Breast epithelium (tissue), 4 donors: ENCODE measurements around the gene GPR143. TPM values are rescaled to one million over a fixed set of nuclear protein-coding genes. Genes with fewer than 3 reads are reported as not detected.

Source experiments
- DNase-seq, 2 donors: peaks; one replicate each; pipeline ENCODE4 v3.0.0-alpha.2; 2019; ENCODE audit warnings: low spot score in 2 of 2
- H3K27ac ChIP-seq, 2 donors: fragments of 200-600 bp; sonication (generic) in 1 of 2; one replicate each; pipeline ENCODE4 v1.5.1; 2016 to 2019; ENCODE audit warnings: mild to moderate bottlenecking in 1 of 2
- H3K27me3 ChIP-seq, 2 donors: fragments of 200-600 bp; sonication (generic) in 1 of 2; one replicate each; pipeline versions ENCODE4 v1.5.1 to v1.6.0; 2017 to 2019; ENCODE audit warnings: control low read depth in 1 of 2, mild to moderate bottlenecking in 1 of 2
- H3K36me3 ChIP-seq: fragments of 200-600 bp; one replicate; pipeline ENCODE4 v1.5.1; 2019
- H3K4me1 ChIP-seq, 2 donors: fragments of 200-600 bp; sonication (generic); one replicate each; pipeline ENCODE4 v1.5.1; 2016 to 2019; ENCODE audit warnings: control low read depth in 1 of 2
- H3K4me3 ChIP-seq, 3 donors: fragments of 200-600 bp; sonication (generic); 1 replicate in 2 of 3; 2 replicates in 1 of 3; pipeline ENCODE4 v1.5.1; 2016 to 2019; ENCODE audit warnings: mild to moderate bottlenecking in 3 of 3, moderate library complexity in 2 of 3
- H3K9me3 ChIP-seq, 2 donors: fragments of 200-600 bp; sonication (generic) in 1 of 2; one replicate each; pipeline ENCODE4 v1.5.1; 2016 to 2019; ENCODE audit warnings: control low read depth in 1 of 2
- POLR2A ChIP-seq: fragments of 450-650 bp; IDR thresholded peaks from one replicate; pipeline ENCODE4 v1.6.1; 2016; ENCODE audit warnings: antibody characterized with exemption, mild to moderate bottlenecking, moderate library complexity
- POLR2AphosphoS5 ChIP-seq, 3 donors: sonication (generic); formaldehyde crosslinking; IDR thresholded peaks; one replicate each; pipeline ENCODE4 v1.6.1; 2017; ENCODE audit warnings: antibody characterized with exemption in 3 of 3
- intact Hi-C: fragments of 100-400 bp; cut with DNase I; formaldehyde crosslinking; loops from one replicate; pipeline ENCODE4 v1.15.1; 2023; ENCODE audit warnings: low total_unique reads
- total RNA-seq, 3 donors: library from RNA; depleted of rRNA; stranded (reverse); fragments of >200 nt; gene quantifications; one replicate each; pipeline ENCODE4 v1.1.0, GENCODE V29; 2016
- TF ChIP-seq, protein P1 (sequence below), 3 donors: fragments of 450-650 bp; IDR thresholded peaks; one replicate each; pipeline ENCODE4 v1.5.1; 2016 to 2017; ENCODE audit warnings: antibody characterized with exemption in 3 of 3, mild to moderate bottlenecking in 3 of 3, moderate library complexity in 3 of 3

Gene GPR143
- total RNA-seq, 3 donors from 2014 or later: 3.4 to 3.6 TPM; not detected in 1

DNA sequence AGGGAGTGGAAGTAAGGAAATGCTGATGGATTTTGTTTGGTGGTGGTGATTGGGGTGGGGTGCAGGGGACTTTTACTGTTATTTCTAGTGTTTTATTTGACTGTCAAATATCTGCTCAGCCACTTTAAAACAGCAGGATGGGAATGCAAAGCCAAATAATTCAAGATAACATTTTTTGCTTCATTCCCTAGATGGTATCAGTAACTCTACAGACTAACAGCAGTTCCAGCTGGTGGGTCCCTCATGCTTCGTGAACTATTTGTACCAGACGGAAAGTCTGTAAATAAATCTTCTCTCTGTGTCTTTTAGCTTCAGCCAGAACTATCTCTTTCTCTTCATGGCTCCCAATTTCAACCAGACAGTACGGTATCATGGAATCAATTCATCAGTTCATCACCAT, 27.5 kb downstream of the GPR143 start:
- TF ChIP-seq POLR2AphosphoS5 (IDR thresholded peaks at IDR 0.05) (no peak), POLR2A (no peak)
- TF ChIP-seq, protein P1, sequence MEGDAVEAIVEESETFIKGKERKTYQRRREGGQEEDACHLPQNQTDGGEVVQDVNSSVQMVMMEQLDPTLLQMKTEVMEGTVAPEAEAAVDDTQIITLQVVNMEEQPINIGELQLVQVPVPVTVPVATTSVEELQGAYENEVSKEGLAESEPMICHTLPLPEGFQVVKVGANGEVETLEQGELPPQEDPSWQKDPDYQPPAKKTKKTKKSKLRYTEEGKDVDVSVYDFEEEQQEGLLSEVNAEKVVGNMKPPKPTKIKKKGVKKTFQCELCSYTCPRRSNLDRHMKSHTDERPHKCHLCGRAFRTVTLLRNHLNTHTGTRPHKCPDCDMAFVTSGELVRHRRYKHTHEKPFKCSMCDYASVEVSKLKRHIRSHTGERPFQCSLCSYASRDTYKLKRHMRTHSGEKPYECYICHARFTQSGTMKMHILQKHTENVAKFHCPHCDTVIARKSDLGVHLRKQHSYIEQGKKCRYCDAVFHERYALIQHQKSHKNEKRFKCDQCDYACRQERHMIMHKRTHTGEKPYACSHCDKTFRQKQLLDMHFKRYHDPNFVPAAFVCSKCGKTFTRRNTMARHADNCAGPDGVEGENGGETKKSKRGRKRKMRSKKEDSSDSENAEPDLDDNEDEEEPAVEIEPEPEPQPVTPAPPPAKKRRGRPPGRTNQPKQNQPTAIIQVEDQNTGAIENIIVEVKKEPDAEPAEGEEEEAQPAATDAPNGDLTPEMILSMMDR (IDR thresholded peaks at IDR 0.05): no peak
- H3K27me3 ChIP-seq: peaks cover 0 to 10% of the 10 kb centered on the region in 2 donors
- intact Hi-C loops: loop anchor here (5.0 kb wide), 1 partner anchor 944 kb away; no protein-coding TSS in a partner anchor
- H3K36me3 ChIP-seq: no peaks in the 10 kb centered on the region
- H3K4me3 ChIP-seq: no peak overlapping the region
- H3K27ac ChIP-seq: no peak overlapping the region
- peaks cover 0 to 4% of the 10 kb centered on the region in 2 donors for H3K9me3 ChIP-seq
- DNase-seq: no peak
- H3K4me1 ChIP-seq: no peaks in the 10 kb centered on the region

DNA sequence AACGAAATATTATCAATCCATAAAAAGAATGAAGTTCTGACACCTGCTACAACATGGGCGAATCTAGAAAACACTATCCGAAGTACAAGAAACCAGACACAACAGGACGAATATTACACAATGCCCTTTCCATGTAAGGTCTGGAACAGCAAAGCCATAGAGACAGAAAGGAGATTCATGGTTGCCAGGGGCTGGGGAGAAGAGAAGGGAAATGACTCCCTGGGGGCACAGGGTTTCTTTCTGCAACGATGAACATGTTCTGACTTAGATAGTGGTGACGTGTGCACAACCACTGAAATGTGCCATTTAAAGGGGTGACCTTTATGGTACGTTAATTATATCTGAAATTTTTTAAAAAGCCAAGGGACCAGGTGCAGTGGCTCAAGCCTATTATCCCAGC, 28.3 kb downstream of the GPR143 start:
- peaks cover under 1 to 4% of the 10 kb centered on the region in 2 donors for H3K9me3 ChIP-seq
- intact Hi-C loops: loop anchor here (5.0 kb wide), 1 partner anchor 945 kb away; no protein-coding TSS in a partner anchor
- peaks cover 0 to 10% of the 10 kb centered on the region in 2 donors for H3K27me3 ChIP-seq
- DNase-seq: no peak
- TF ChIP-seq, protein P1 (IDR thresholded peaks at IDR 0.05): no peak
- TF ChIP-seq POLR2A: no peak
- no peak for TF ChIP-seq POLR2AphosphoS5 (IDR thresholded peaks at IDR 0.05)
- H3K36me3 ChIP-seq: no peaks in the 10 kb centered on the region
- H3K4me3 ChIP-seq: no peak overlapping the region
- H3K27ac ChIP-seq: no peak overlapping the region
- H3K4me1 ChIP-seq: no peaks in the 10 kb centered on the region

DNA sequence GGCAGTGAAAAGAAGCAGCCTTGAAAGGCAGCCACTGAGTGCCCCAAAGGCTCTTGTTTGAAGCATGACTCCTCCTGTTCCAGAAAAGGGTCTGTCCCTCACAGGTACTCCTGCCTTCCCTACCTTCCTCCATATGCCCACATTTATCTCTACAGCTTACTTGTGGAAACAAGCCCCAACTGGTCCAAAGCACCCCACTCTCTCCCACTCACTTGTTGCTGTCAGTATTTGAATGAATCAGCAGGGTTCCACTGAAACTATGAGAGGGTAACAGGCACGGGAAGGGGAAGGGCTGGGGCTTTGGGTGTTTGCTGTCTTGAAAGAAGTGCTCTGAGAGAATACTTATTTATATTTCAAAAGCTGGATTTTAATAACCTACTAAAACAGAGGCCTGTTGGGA, 34.9 kb downstream of the GPR143 start:
- Histone ChIP-seq H3K4me3 (no peak overlapping the region), H3K4me1 (no peaks in the 10 kb centered on the region), H3K27ac (no peak overlapping the region), H3K9me3 (peaks cover 4 to 32% of the 10 kb centered on the region in 2 donors), H3K36me3 (no peaks in the 10 kb centered on the region), H3K27me3 (peaks cover 0 to 17% of the 10 kb centered on the region in 2 donors)
- TF ChIP-seq, protein P1 (IDR thresholded peaks at IDR 0.05): no peak
- TF ChIP-seq POLR2AphosphoS5 (IDR thresholded peaks at IDR 0.05): no peak
- TF ChIP-seq POLR2A: no peak
- intact Hi-C loops: loop anchor here (5.0 kb wide), 1 partner anchor 1127 kb away; no protein-coding TSS in a partner anchor
- DNase-seq: no peak

DNA sequence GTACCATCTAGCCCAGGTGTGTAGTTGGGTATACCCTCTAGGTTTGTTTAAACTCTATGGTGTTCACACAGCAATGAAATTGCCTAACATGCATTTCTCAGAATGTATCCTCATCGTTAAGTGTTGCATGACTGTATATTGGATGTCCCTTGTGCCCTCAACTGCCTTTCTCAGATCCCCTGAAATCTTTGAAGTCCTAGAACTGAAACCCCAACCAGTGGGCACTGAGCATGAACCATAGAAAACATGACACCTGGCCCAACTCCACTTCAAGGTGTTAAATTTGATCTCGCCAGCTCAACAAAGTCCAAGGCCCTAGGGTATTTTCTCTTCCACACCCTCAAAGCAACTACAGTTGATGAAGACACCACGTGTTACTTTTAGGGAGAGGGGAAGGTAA, 35.6 kb downstream of the GPR143 start:
- no peaks in the 10 kb centered on the region for H3K36me3 ChIP-seq
- H3K27ac ChIP-seq: no peak overlapping the region
- no peak for DNase-seq
- intact Hi-C loops: loop anchor here (5.0 kb wide), 1 partner anchor 1127 kb away; no protein-coding TSS in a partner anchor
- no peaks in the 10 kb centered on the region for H3K4me1 ChIP-seq
- no peak overlapping the region for H3K4me3 ChIP-seq
- peaks cover 4 to 32% of the 10 kb centered on the region in 2 donors for H3K9me3 ChIP-seq
- TF ChIP-seq POLR2AphosphoS5 (IDR thresholded peaks at IDR 0.05) (no peak), POLR2A (no peak)
- TF ChIP-seq, protein P1 (IDR thresholded peaks at IDR 0.05): no peak
- H3K27me3 ChIP-seq: peaks cover 0 to 17% of the 10 kb centered on the region in 2 donors

DNA sequence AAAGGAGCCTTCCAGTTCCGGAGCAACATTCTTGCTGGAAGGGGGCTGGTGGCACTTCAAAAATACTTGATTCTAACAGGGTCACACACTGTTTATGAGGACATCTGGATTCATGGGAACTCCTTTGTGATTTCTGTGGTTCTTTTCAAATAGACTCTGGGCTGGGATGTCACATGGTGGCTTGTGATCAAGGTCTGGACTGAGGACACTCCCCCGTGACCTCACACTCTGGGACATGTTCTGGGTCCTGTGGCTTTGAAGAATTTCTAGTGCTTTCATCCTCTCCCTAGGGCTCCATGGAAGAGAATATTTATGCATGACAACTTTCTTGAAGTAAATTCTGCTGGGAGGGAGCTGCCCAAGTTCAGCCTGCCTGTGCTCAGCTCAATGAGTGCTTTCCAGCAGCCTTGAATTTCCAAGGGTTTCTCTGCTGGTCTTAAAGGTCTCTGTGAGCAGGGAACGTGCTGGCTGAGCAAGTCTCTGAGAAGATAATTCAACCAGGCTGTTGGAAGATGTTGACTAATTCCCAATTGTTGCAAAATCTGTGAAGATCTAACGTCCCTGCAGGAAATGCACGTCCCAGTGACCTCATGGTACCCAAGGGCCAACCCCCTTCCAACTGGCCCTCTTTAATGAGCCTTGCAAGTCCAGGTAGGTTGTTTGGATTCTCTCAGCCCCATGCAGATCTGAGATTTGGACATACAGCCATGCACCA, 36.3 kb downstream of the GPR143 start:
- Histone ChIP-seq H3K36me3 (no peaks in the 10 kb centered on the region), H3K4me1 (no peaks in the 10 kb centered on the region), H3K27ac (no peak overlapping the region), H3K9me3 (peaks cover 0 to 32% of the 10 kb centered on the region in 2 donors), H3K27me3 (peaks cover 0 to 10% of the 10 kb centered on the region in 2 donors), H3K4me3 (no peak overlapping the region)
- DNase-seq: no peak
- no peak for TF ChIP-seq POLR2AphosphoS5 (IDR thresholded peaks at IDR 0.05)
- TF ChIP-seq, protein P1 (IDR thresholded peaks at IDR 0.05): no peak
- TF ChIP-seq POLR2A: no peak
- intact Hi-C loops: no loop called here
